Measurements from ENCODE around the gene SND1. TPM values are rescaled to one million over a fixed set of nuclear protein-coding genes. Genes with fewer than 3 reads are reported as not detected.

The SND1 gene
- total RNA-seq, 1 donor from 2014 or later = 185 TPM

DNA sequence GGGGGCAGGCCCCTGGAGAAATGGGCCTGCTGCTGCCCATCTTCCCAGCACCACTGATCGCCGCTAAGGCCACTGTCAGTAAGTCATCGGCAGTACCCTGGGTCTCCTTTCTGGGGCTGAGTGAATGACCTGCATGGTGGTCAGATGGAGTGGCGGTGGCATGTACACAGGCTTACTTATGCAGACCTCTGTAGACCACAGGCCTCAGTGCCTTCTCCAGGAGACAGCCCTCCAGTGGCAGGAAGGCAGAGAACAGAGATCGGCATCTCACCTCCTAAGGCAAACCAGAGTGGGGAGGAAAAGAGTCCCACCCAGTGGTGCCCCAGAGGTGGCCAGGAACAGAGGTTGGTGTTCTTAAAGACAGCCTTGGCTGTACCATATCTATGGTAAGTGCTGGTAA lies 402.0 kb downstream of the SND1 start:
- DNase-seq (ENCODE audit: extremely low read depth, low read depth, low spot score) = no peak

DNA sequence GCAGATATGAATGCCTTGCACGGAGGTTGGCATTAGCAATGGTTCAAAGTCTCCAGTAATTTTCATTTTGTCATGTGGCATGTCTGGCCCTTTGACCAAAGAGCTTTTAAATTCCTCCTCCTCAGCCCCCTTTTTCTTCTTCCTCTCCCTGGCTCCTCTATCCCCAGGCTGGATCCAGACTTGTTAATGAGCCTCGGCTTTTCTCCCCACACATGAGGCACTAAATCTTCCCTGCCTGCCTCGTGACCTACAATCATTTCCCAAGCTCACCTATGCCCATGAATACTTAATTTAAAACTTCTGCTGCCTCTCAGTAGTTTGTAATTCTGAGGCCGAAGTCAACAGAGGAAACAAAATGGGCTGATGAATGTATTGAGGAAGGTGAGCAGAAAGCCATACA lies 402.5 kb downstream of the SND1 start:
- DNase-seq (ENCODE audit: extremely low read depth, low read depth, low spot score) = no peak

- DNase-seq (ENCODE audit: extremely low read depth, low read depth, low spot score) = no peak
Measured at GRCh38 chr7:128055637-128056036, 403.6 kb downstream of the SND1 start.

- no peak for DNase-seq (ENCODE audit: extremely low read depth, low read depth, low spot score)
Measured at GRCh38 chr7:128056901-128057300, 404.9 kb downstream of the SND1 start.

GRCh38 chr7:128057909-128058308 lies 405.9 kb downstream of the SND1 start:
- no peak for DNase-seq (ENCODE audit: extremely low read depth, low read depth, low spot score)

DNA sequence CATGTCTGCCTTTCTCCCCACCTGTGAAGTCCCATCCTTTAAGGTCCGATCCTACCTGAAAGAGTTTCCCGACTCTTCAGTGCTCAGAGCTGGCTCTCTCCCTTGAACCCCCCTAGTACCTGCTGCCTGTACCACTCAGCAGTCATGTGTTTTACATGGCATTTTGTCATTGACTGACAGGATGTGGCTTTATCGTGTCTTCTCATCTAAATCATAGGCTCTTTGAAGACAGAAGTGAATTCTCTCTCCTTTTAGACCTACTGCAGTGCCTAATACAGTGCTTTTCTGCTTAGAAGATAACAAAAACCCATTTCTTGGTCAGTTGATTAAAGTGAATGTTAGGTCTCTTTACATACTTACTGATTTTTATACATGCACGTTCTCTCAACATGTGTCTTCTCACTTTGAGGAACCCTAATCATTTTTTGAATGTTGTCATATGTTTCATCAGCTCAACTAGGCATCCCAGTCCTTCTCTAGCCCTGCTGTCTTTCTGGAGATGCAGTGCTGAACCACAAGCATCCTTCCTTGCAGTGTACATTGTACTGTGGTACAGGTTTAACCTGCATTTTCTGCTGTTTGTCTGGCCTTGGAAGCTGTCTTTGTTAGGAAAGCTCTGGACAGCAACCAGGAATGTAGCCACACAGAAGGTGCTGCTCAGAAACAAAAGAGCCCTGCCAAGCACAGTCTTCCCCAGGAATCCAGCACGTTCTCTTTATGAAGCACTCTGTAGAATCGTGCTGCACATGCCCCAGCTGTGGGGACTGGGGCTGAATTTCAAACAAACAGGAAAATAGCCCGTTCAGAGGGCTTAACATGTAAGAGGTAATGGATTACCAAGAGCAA lies 407.4 kb downstream of the SND1 start:
- DNase-seq (ENCODE audit: extremely low read depth, low read depth, low spot score) = no peak

DNA sequence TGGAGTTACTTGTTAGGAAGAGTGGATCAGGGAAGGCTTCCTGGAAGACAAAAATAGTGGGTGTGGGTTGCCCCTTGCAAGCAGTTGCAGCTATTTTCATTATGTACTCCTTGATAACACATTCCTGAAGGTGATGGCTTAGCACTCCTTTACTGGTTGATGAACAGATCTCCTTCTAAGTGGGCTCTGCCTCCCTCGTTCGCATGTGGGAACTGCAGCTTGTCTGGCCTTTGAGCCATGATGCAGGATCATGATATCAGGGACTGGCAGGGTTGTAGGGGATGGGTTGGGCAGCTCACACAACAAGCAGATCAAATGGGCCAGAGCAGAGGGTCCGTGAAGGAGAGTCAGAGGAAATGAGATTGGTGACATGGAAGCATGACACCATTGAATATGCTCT lies 408.0 kb downstream of the SND1 start:
- no peak for DNase-seq (ENCODE audit: extremely low read depth, low read depth, low spot score)

DNA sequence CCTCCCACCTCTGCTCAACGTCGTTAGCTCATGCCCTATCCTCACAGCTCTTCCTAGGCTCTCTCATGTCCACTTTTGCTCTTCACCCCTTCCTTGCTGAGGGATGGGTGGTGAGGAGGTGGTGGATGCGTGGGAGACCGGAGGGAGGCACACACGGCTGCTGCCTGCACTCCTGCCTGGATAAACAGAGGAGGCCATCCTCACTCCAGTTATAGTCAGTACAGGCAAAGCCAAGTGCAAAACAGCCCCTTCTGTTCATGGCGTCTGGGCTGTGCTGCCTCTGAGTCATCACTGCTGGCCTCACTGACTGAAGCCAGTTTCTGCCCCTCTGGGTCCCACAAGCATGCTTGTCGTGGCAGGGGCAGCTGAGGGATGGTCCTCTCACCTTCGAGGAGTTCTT lies 411.1 kb downstream of the SND1 start:
- no peak for DNase-seq (ENCODE audit: extremely low read depth, low read depth, low spot score)

DNA sequence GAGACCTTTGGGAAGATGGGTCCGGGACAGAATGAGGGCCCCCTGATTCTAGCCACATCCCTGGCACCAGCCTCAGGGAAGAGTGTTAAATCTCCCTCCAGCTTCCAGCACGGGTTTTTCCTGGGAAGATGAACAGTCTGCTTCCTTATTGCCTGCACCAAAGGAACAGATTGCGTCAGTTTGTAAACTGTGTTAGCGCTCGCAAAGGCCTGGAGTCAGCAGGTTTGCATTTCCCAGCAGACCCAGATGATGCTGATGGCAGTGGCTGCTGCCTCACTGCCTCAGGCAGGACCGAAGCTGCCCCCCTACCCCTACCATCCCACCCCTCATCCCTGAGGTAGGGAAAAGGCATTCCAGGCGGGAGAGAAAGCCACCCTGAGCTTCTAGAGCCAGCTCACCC lies 413.9 kb downstream of the SND1 start:
- no peak for DNase-seq (ENCODE audit: extremely low read depth, low read depth, low spot score)

- no peak for DNase-seq (ENCODE audit: extremely low read depth, low read depth, low spot score)
Measured at GRCh38 chr7:128066395-128066794, 414.4 kb downstream of the SND1 start.

- DNase-seq (ENCODE audit: extremely low read depth, low read depth, low spot score) = no peak
Measured at GRCh38 chr7:128066858-128067257, 414.9 kb downstream of the SND1 start.

- no peak for DNase-seq (ENCODE audit: extremely low read depth, low read depth, low spot score)
Measured at GRCh38 chr7:128067983-128068382, 416.0 kb downstream of the SND1 start.

- DNase-seq (ENCODE audit: extremely low read depth, low read depth, low spot score) = no peak
Measured at GRCh38 chr7:128068785-128069184, 416.8 kb downstream of the SND1 start.

- DNase-seq (ENCODE audit: extremely low read depth, low read depth, low spot score) = no peak
Measured at GRCh38 chr7:128069373-128070364, 417.7 kb downstream of the SND1 start.

DNA sequence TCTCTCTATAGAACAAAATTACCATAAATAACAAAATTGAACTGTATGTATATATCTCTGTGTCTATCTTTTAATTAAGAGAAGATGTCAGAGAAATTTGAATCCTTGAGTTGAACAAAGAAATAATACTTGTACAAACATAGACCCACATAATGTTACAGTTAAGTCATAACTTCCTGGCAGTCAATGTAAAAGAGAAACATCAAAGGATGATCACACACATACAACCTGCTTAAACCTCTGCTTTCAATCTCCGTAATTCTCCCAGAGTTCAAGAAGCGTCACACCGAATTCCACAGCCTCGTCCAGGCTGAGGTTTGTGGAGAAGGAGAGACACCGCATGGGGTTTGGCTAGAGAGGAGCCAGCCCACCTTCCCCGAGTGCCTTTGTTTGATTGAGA lies 419.4 kb downstream of the SND1 start:
- DNase-seq (ENCODE audit: extremely low read depth, low read depth, low spot score) = no peak

DNA sequence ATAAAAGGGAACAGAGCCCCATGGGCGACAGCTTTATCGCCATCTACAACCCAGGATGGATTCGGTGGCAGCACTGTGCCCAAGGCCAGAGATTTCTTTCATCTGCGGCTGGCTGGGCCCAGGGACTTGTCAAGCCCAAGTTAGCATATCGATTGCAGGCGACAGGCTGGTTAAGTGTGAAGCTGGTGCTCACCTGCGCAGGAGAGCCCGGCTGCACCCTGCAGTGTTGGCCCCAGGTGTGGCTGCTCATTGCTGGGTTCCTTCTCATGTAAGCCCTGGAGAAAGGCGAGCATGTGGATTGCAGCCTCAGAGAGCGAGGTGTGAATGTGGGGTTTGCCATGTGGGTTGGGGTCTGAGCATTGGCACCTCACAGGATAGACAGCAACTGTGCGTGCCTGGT lies 419.8 kb downstream of the SND1 start:
- DNase-seq (ENCODE audit: extremely low read depth, low read depth, low spot score) = no peak

DNA sequence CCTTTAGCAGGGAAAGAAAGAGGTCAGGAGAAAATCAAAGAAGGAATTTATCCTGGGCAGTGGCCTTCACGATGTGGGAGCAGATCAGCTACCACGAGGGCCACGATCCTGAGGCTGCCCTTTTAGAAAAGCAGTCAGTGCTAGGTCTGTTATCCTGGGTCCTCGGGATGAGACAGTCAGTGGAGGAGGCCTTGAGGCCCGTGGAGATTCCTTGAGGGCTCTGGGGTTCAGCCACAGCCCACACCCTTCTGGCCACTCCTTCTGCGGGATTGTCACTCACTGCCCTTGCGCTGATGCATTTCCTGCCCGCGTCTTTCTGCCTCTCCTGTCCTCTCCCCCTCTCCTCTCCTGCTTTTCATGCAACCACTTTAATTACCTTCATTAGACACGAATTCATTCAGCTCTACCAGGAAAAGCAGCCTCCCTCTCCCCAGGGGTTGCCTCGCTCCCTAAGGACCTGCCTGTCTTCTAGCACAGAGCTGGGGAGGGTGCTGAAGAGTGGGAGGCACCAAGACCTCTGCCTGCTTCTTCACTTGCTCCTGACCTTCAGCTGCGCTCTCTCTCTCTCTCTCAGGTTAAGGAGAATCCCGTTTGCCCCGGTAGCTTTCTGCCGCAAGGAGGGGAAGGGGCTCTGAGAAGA lies 421.8 kb downstream of the SND1 start:
- DNase-seq (ENCODE audit: extremely low read depth, low read depth, low spot score) = no peak

DNA sequence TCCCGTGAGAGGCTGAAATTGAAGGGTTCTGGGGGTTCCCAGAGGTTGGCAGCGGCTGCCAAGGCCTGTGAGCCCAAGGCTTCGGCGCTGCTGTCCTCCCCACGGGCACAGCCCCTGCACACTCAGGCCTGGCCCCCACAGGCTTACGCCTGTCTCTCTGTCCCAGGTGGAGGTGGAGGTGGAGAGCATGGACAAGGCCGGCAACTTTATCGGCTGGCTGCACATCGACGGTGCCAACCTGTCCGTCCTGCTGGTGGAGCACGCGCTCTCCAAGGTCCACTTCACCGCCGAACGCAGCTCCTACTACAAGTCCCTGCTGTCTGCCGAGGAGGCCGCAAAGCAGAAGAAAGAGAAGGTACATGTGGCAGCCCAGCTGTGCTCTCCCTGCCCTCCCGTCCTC lies 422.3 kb downstream of the SND1 start:
- DNase-seq (ENCODE audit: extremely low read depth, low read depth, low spot score) = no peak

- DNase-seq (ENCODE audit: extremely low read depth, low read depth, low spot score) = no peak
Measured at GRCh38 chr7:128074736-128075135, 422.7 kb downstream of the SND1 start.

GRCh38 chr7:128075242-128076095 lies 423.5 kb downstream of the SND1 start:
- no peak for DNase-seq (ENCODE audit: extremely low read depth, low read depth, low spot score)
